Endothelial cell of umbilical vein (primary cell): ENCODE data around the gene KHNYN. TPM values are rescaled to one million over a fixed set of nuclear protein-coding genes. Genes with fewer than 3 reads are reported as not detected.

Experiments
- BruUV-seq: library from RNA; stranded (reverse); fragments of 400-500 nt; replicated peaks from 2 replicates; lab custom pipeline; 2021; lab: Mats Ljungman, UMichigan
- CTCF ChIA-PET: fragments of 300-600, 350-600 bp; sonication (Branson Sonifier 250); formaldehyde crosslinking; loops from one replicate; lab custom pipeline; 2021; ENCODE audit warnings: antibody characterized with exemption, inconsistent platforms; lab: Charles Lee
- POLR2A ChIA-PET: fragments of 300-600, 350-600 bp; sonication (Branson Sonifier 250); formaldehyde crosslinking; loops from one replicate; lab custom pipeline; 2021; ENCODE audit warnings: antibody characterized with exemption, inconsistent platforms; lab: Charles Lee
- DNase-seq: peaks from one replicate; pipeline ENCODE4 v3.0.0-alpha.2; 2011; ENCODE audit warnings: low read depth, low spot score
- FAIRE-seq: peaks from 2 replicates; lab custom pipeline; 2011; peaks lifted over from hg19 to GRCh38; lab: Jason Lieb, UNC
- H2AFZ ChIP-seq: 2 replicates; pipeline ENCODE4 v1.6.0; 2012; ENCODE audit warnings: low read depth, low read length, control low read depth, inconsistent platforms
- H3K27ac ChIP-seq: 2 replicates; pipeline ENCODE4 v1.5.1; 2011; ENCODE audit warnings: low read depth, mild to moderate bottlenecking, control low read depth, low read length, moderate library complexity; ENCODE audit not compliant: insufficient read depth
- H3K27me3 ChIP-seq, 2 experiments: 2 replicates each; pipeline versions ENCODE4 v1.6.0 to v1.6.1; 2011; ENCODE audit warnings: low read length in 2 of 2, mixed read lengths in 1 of 2; ENCODE audit not compliant: control insufficient read depth in 2 of 2, insufficient read depth in 2 of 2
- H3K36me3 ChIP-seq, 2 experiments: 2 replicates in 1 of 2; 3 replicates in 1 of 2; pipeline ENCODE4 v1.5.1; 2011; ENCODE audit warnings: low read length in 2 of 2, mild to moderate bottlenecking in 1 of 2, moderate library complexity in 1 of 2; ENCODE audit not compliant: control insufficient read depth in 2 of 2, insufficient read depth in 2 of 2; ENCODE audit errors: extremely low read depth in 1 of 2
- H3K4me1 ChIP-seq: 3 replicates; pipeline ENCODE4 v1.5.1; 2011; ENCODE audit warnings: mild to moderate bottlenecking, low read length; ENCODE audit not compliant: control insufficient read depth, insufficient read depth; ENCODE audit errors: extremely low read depth
- H3K4me2 ChIP-seq: 2 replicates; pipeline ENCODE4 v1.6.1; 2011; ENCODE audit warnings: low read length, control low read depth, mixed read lengths; ENCODE audit not compliant: insufficient read depth
- H3K4me3 ChIP-seq, 3 experiments: fragments of 200-600 bp in 1 of 3; sonication (generic), shearing (Covaris generic) in 1 of 3; replicated peaks in 1 of 3; 2 replicates each; pipeline ENCODE4 v1.5.1; 2011 to 2016; ENCODE audit warnings: control low read depth in 3 of 3, low read length in 3 of 3, mild to moderate bottlenecking in 2 of 3, inconsistent platforms in 1 of 3, low read depth in 1 of 3, moderate library complexity in 1 of 3; ENCODE audit not compliant: insufficient read depth in 1 of 3
- H3K79me2 ChIP-seq: 2 replicates; pipeline ENCODE4 v1.6.0; 2012; ENCODE audit warnings: low read length, inconsistent platforms; ENCODE audit not compliant: control insufficient read depth, insufficient read depth
- H3K9ac ChIP-seq: replicated peaks from 2 replicates; pipeline ENCODE3; 2011; ENCODE audit warnings: low read length, control low read depth; ENCODE audit not compliant: insufficient read depth; ENCODE audit errors: extremely low read depth
- H3K9me1 ChIP-seq: replicated peaks from 3 replicates; pipeline ENCODE4 v1.6.0; 2011; ENCODE audit warnings: mild to moderate bottlenecking, low read length; ENCODE audit not compliant: control insufficient read depth, insufficient read depth; ENCODE audit errors: extremely low read depth
- H3K9me3 ChIP-seq: replicated peaks from 2 replicates; pipeline ENCODE4 v1.5.1; 2012; ENCODE audit warnings: low read length, inconsistent platforms; ENCODE audit not compliant: control insufficient read depth, insufficient read depth
- H4K20me1 ChIP-seq: replicated peaks from 2 replicates; pipeline ENCODE3; 2011; ENCODE audit warnings: mild to moderate bottlenecking, low read length; ENCODE audit not compliant: control insufficient read depth, insufficient read depth; ENCODE audit errors: extremely low read depth
- EZH2 ChIP-seq: IDR thresholded peaks from 2 replicates; pipeline ENCODE4 v1.6.1; 2012; ENCODE audit warnings: borderline replicate concordance, low read depth, mild to moderate bottlenecking, moderate library complexity, low read length, inconsistent platforms; ENCODE audit not compliant: severe bottlenecking
- FOS ChIP-seq: IDR thresholded peaks from 2 replicates; pipeline ENCODE4 v1.6.1; 2011; ENCODE audit warnings: mild to moderate bottlenecking, low read length, moderate library complexity, borderline replicate concordance; ENCODE audit not compliant: insufficient read depth
- GATA2 ChIP-seq: IDR thresholded peaks from 2 replicates; pipeline ENCODE4 v1.7.0; 2011; ENCODE audit warnings: low read depth, mild to moderate bottlenecking, moderate library complexity, mixed read lengths, low read length; ENCODE audit not compliant: insufficient read length, insufficient read depth
- JUN ChIP-seq: IDR thresholded peaks from 2 replicates; pipeline ENCODE4 v1.6.1; 2011; ENCODE audit warnings: borderline replicate concordance, low read depth; ENCODE audit not compliant: insufficient read length, insufficient read depth
- MAX ChIP-seq: IDR thresholded peaks from 2 replicates; pipeline ENCODE4 v1.6.1; 2011; ENCODE audit not compliant: insufficient read depth, insufficient read length
- MYC ChIP-seq: IDR thresholded peaks from one replicate; pipeline ENCODE4 v1.6.1; 2011; ENCODE audit warnings: mild to moderate bottlenecking, low read depth, low read length
- POLR2A ChIP-seq: IDR thresholded peaks from 2 replicates; pipeline ENCODE4 v1.6.1; 2012; ENCODE audit warnings: low read depth, mild to moderate bottlenecking, control low read depth, low read length
- POLR2AphosphoS5 ChIP-seq: IDR thresholded peaks from 2 replicates; pipeline ENCODE4 v1.6.1; 2012; ENCODE audit warnings: low read depth, mild to moderate bottlenecking, control low read depth, low read length, moderate library complexity; ENCODE audit not compliant: insufficient read depth
- dilution Hi-C: fragments of 300-500 bp; cut with MboI; formaldehyde crosslinking; loops from one replicate; pipeline ENCODE4 v1.15.0; 2019; ENCODE audit warnings: low sequenced_read_pairs; ENCODE audit not compliant: extremely low pct_ligation_motif_present
- intact Hi-C: fragments of 100-400 bp; cut with micrococcal nuclease; formaldehyde crosslinking; loops from one replicate; pipeline ENCODE4 v1.10.0; 2022
- polyA plus RNA-seq, 4 experiments: library from polyadenylated mRNA; depleted of rRNA in 3 of 4; stranded (reverse) in 3 of 4; unstranded in 1 of 4; fragments of >200 nt; gene quantifications; 2 replicates each; pipeline versions ENCODE4 v1.2.1 to v1.2.3, GENCODE V29; 2011 to 2012; ENCODE audit warnings: missing spikeins in 1 of 4
- total RNA-seq: library from RNA; stranded (reverse); gene quantifications from 2 replicates; pipeline ENCODE4 v1.2.3, GENCODE V29; 2021
- TF ChIP-seq, protein P1 (sequence below), 2 donors: IDR thresholded peaks; 1 replicate in 1 of 2; 2 replicates in 1 of 2; pipeline ENCODE4 v1.5.1; 2011; ENCODE audit warnings: low read length in 2 of 2, mild to moderate bottlenecking in 2 of 2, moderate library complexity in 2 of 2, control low read depth in 1 of 2, inconsistent platforms in 1 of 2, low read depth in 1 of 2; ENCODE audit not compliant: insufficient read depth in 1 of 2; ENCODE audit errors: extremely low read depth in 1 of 2

Gene KHNYN
- total and polyA plus RNA-seq, 2 donors (not counting 3 experiments of a cell fraction or from before 2014, with no cell fraction given), result 25.4 to 63.3 TPM

- no peaks in the 10 kb centered on the region for H3K27me3 ChIP-seq
- CTCF ChIA-PET, result interaction anchor here (1.1 to 3.8 kb wide), 5 partner anchors 9 to 90 kb away, joined by 3 to 42 read pairs (median 7); no protein-coding TSS in a partner anchor
- intact Hi-C loops, result no loop called here
- DNase-seq (no peak), FAIRE-seq (no peak)
- H2AFZ ChIP-seq, result no peak overlapping the region
- no peak overlapping the region for H3K4me2 ChIP-seq
- no peaks in the 10 kb centered on the region for H3K79me2 ChIP-seq
- no peak overlapping the region for H3K9ac ChIP-seq
- H4K20me1 ChIP-seq, result no peaks in the 10 kb centered on the region
- no peak overlapping the region for H3K4me3 ChIP-seq
- H3K4me1 ChIP-seq, result peaks cover 54% of the 10 kb centered on the region
- no peak overlapping the region for H3K27ac ChIP-seq
- no peaks in the 10 kb centered on the region for H3K9me3 ChIP-seq
- BruUV-seq, result no TSS peak
- dilution Hi-C loops, result no loop called here
- POLR2A ChIA-PET, result interaction anchor here (1.2 kb wide), 1 partner anchor 31 kb away, joined by 3 read pairs; no protein-coding TSS in a partner anchor
- no peaks in the 10 kb centered on the region for H3K9me1 ChIP-seq
- no peaks in the 10 kb centered on the region for H3K36me3 ChIP-seq
- TF ChIP-seq POLR2AphosphoS5 (no peak), FOS (no peak), MAX (no peak), POLR2A (no peak), EZH2 (no peak), JUN (no peak), GATA2 (no peak), MYC (no peak)
- TF ChIP-seq, protein P1, sequence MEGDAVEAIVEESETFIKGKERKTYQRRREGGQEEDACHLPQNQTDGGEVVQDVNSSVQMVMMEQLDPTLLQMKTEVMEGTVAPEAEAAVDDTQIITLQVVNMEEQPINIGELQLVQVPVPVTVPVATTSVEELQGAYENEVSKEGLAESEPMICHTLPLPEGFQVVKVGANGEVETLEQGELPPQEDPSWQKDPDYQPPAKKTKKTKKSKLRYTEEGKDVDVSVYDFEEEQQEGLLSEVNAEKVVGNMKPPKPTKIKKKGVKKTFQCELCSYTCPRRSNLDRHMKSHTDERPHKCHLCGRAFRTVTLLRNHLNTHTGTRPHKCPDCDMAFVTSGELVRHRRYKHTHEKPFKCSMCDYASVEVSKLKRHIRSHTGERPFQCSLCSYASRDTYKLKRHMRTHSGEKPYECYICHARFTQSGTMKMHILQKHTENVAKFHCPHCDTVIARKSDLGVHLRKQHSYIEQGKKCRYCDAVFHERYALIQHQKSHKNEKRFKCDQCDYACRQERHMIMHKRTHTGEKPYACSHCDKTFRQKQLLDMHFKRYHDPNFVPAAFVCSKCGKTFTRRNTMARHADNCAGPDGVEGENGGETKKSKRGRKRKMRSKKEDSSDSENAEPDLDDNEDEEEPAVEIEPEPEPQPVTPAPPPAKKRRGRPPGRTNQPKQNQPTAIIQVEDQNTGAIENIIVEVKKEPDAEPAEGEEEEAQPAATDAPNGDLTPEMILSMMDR (IDR thresholded peaks at IDR 0.05; ENCODE audit: extremely low read depth in 1 of 2, insufficient read depth in 1 of 2, low read depth in 1 of 2, low read length in 2 of 2), result no peak
Measured at GRCh38 chr14:24422694-24423601, 6.8 kb upstream of the KHNYN start.
